HepG2 (cell line): Measurements from ENCODE around the gene MSMP. TPM values are rescaled to one million over a fixed set of nuclear protein-coding genes. Genes with fewer than 3 reads are reported as not detected.

Experiments
- FOXK1 ChIP-seq: sonication (generic); formaldehyde crosslinking; IDR thresholded peaks from 2 replicates; pipeline ENCODE4 v1.4.0; 2020; ENCODE audit warnings: low read depth, missing genetic modification reagents, borderline replicate concordance
- HNRNPK ChIP-seq: fragments of 200-400 bp; formaldehyde crosslinking; IDR thresholded peaks from 2 replicates; pipeline ENCODE4 v1.6.1; 2018; ENCODE audit warnings: low read length, low read depth, moderate library complexity, mild to moderate bottlenecking; ENCODE audit not compliant: poor library complexity, severe bottlenecking
- MAFK ChIP-seq, 2 experiments: IDR thresholded peaks in 1 of 2; conservative IDR thresholded peaks in 1 of 2; 2 replicates each; pipeline ENCODE4 v1.6.1; 2011; ENCODE audit warnings: improper control_type of control experiment in 2 of 2, low read length in 2 of 2
- MAZ ChIP-seq, 2 experiments: sonication (generic) in 1 of 2; formaldehyde crosslinking in 1 of 2; IDR thresholded peaks; 2 replicates each; pipeline versions ENCODE4 v1.5.0 to v1.6.1; 2012 to 2020; ENCODE audit warnings: low read depth in 2 of 2, mild to moderate bottlenecking in 2 of 2, borderline replicate concordance in 1 of 2, improper control_type of control experiment in 1 of 2, low read length in 1 of 2, missing genetic modification reagents in 1 of 2, moderate library complexity in 1 of 2
- NCOA2 ChIP-seq: sonication (generic); formaldehyde crosslinking; IDR thresholded peaks from 2 replicates; pipeline ENCODE4 v1.8.0; 2022; ENCODE audit warnings: inconsistent platforms
- NFATC3 ChIP-seq: sonication (generic); formaldehyde crosslinking; IDR thresholded peaks from 2 replicates; pipeline ENCODE4 v1.5.1; 2020; ENCODE audit warnings: mild to moderate bottlenecking, missing genetic modification reagents
- NFE2L2 ChIP-seq: fragments of 150-350 bp; IDR thresholded peaks from 2 replicates; pipeline ENCODE4 v1.6.1; 2014; ENCODE audit warnings: low read length
- PRMT3 ChIP-seq: sonication (generic); formaldehyde crosslinking; IDR thresholded peaks from 2 replicates; pipeline ENCODE4 v1.8.1; 2022; ENCODE audit warnings: low read depth, mild to moderate bottlenecking, moderate library complexity, missing genetic modification reagents, borderline replicate concordance
- RXRB ChIP-seq: IDR thresholded peaks from 2 replicates; pipeline ENCODE4 v1.6.1; 2016; ENCODE audit warnings: borderline replicate concordance, missing genetic modification reagents, missing compliant biosample characterization
- SMAD9 ChIP-seq: sonication (generic); formaldehyde crosslinking; IDR thresholded peaks from 2 replicates; pipeline ENCODE4 v1.5.1; 2020; ENCODE audit warnings: mild to moderate bottlenecking, missing genetic modification reagents
- ZMAT3 ChIP-seq: sonication (generic); formaldehyde crosslinking; conservative IDR thresholded peaks from 2 replicates; pipeline ENCODE4 v1.7.0; 2021; ENCODE audit warnings: missing genetic modification reagents
- ZNF225 ChIP-seq: sonication (generic); formaldehyde crosslinking; IDR thresholded peaks from 2 replicates; pipeline ENCODE4 v1.4.0; 2020; ENCODE audit warnings: mild to moderate bottlenecking, missing genetic modification reagents
- ZNF263 ChIP-seq: sonication (generic); formaldehyde crosslinking; IDR thresholded peaks from 2 replicates; pipeline ENCODE4 v1.4.0; 2020; ENCODE audit warnings: missing genetic modification reagents
- polyA plus RNA-seq, 8 experiments: library from polyadenylated mRNA; depleted of rRNA in 3 of 8; stranded (reverse) in 7 of 8; unstranded in 1 of 8; fragments of >200 nt; fragmentation: Illumina TruSeq in 4 of 8; extraction: Trizol in 4 of 8; gene quantifications; 2 replicates each; pipeline versions ENCODE4 v1.2.1 to v1.2.3, GENCODE V29; 2011 to 2016; ENCODE audit warnings: low read depth in 4 of 8, missing spikeins in 1 of 8, mixed read lengths in 1 of 8; ENCODE audit not compliant: insufficient read depth in 1 of 8
- total RNA-seq, 5 experiments: library from RNA; depleted of rRNA; stranded (reverse); fragments of >200 nt; fragmentation: Illumina TruSeq; extraction: Trizol; gene quantifications; 2 replicates each; pipeline ENCODE4 v1.2.3, GENCODE V29; 2016; ENCODE audit warnings: low read depth in 1 of 5
- TF ChIP-seq, protein P1 (sequence below): sonication (generic); formaldehyde crosslinking; IDR thresholded peaks from 2 replicates; pipeline ENCODE4 v1.4.0; 2020; ENCODE audit warnings: missing genetic modification reagents
- TF ChIP-seq, protein P2 (sequence below): sonication (generic); formaldehyde crosslinking; IDR thresholded peaks from 2 replicates; pipeline ENCODE4 v1.4.0; 2020; ENCODE audit warnings: missing genetic modification reagents, mild to moderate bottlenecking, borderline replicate concordance
- TF ChIP-seq, protein P3 (sequence below): sonication (generic); formaldehyde crosslinking; conservative IDR thresholded peaks from 2 replicates; pipeline ENCODE4 v1.4.0; 2020; ENCODE audit warnings: mild to moderate bottlenecking, missing genetic modification reagents, moderate library complexity
- TF ChIP-seq, protein P4 (sequence below): sonication (generic); formaldehyde crosslinking; IDR thresholded peaks from 2 replicates; pipeline ENCODE4 v1.5.0; 2020; ENCODE audit warnings: missing genetic modification reagents
- TF ChIP-seq, protein P5 (sequence below): sonication (generic); formaldehyde crosslinking; IDR thresholded peaks from 2 replicates; pipeline ENCODE4 v1.5.1; 2020; ENCODE audit warnings: missing genetic modification reagents, mild to moderate bottlenecking, borderline replicate concordance

The MSMP gene
- total and polyA plus RNA-seq, 2 of the 13 experiments (the other 11 are each of a cell fraction or from before 2014, with no cell fraction given): 0.24 to 0.46 TPM

DNA sequence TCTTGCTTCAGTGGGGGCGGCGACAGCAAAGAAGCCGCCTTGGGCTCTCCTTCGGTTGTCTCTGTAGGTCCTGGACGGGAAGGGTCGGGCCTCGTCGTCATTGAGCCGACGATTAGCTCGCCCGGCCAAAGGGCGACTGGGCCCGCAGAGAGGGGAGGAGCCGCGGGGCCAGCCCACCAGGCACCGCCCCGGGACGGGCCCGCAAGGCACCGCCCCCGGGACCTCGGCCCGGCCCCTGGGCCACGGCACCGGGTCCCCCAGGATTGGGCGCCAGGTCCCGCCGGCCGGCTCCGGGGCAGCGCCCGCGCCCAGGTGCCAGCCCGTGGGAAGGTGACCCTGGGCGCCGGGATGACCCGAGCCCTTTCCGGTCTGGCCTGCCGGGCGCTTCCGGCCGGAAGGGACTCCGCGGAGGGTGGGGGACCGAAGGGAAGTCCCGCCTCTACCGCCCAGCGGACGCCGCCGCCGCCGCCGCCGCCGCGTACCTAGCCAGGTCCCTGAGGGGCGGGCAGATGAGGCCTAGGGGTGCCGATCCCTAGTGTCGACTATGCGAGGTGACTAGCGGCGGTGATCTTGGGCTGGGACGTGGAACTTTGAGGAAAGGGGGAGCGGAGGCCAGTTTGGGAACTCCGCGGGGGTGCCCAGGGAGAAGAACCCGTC, 5.1 kb downstream of the MSMP start, which contains the start of the genes GBA2 and RGP1 (continued):
- TF ChIP-seq, protein P1, sequence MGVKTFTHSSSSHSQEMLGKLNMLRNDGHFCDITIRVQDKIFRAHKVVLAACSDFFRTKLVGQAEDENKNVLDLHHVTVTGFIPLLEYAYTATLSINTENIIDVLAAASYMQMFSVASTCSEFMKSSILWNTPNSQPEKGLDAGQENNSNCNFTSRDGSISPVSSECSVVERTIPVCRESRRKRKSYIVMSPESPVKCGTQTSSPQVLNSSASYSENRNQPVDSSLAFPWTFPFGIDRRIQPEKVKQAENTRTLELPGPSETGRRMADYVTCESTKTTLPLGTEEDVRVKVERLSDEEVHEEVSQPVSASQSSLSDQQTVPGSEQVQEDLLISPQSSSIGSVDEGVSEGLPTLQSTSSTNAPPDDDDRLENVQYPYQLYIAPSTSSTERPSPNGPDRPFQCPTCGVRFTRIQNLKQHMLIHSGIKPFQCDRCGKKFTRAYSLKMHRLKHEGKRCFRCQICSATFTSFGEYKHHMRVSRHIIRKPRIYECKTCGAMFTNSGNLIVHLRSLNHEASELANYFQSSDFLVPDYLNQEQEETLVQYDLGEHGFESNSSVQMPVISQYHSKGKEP (CRISPR knock-in tag): no peak
- TF ChIP-seq NCOA2 (CRISPR knock-in tag) (no peak), SMAD9 (CRISPR knock-in tag) (no peak), RXRB (CRISPR knock-in tag) (0 out of 2 replicates have a peak, but pooled peaks have one; percentile 8), PRMT3 (CRISPR knock-in tag) (no peak), ZMAT3 (CRISPR knock-in tag) (no peak), NFATC3 (CRISPR knock-in tag) (no peak), ZNF263 (CRISPR knock-in tag) (0 out of 2 replicates have a peak, but pooled peaks have one; percentile 14), MAFK (conservative IDR thresholded peaks at IDR 0.05 in 1 of 2, IDR thresholded peaks at IDR 0.05 in 1 of 2; ENCODE audit: low read length in 2 of 2) (no peak), MAZ (IDR thresholded peaks at IDR 0.05; ENCODE audit: borderline replicate concordance, low read depth, low read length) (peak; percentile 39; the same call in 1 of the 2 replicates), MAZ (CRISPR knock-in tag; IDR thresholded peaks at IDR 0.05; ENCODE audit: low read depth) (peak; percentile 87), HNRNPK (peak; percentile 44), FOXK1 (CRISPR knock-in tag) (peak; percentile 44; the same call in 1 of the 2 replicates), NFE2L2 (no peak), ZNF225 (no peak)
- TF ChIP-seq, protein P2, sequence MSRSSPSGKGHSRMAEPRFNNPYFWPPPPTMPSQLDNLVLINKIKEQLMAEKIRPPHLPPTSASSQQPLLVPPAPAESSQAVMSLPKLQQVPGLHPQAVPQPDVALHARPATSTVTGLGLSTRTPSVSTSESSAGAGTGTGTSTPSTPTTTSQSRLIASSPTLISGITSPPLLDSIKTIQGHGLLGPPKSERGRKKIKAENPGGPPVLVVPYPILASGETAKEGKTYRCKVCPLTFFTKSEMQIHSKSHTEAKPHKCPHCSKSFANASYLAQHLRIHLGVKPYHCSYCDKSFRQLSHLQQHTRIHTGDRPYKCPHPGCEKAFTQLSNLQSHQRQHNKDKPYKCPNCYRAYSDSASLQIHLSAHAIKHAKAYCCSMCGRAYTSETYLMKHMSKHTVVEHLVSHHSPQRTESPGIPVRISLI (CRISPR knock-in tag): no peak
- TF ChIP-seq, protein P3, sequence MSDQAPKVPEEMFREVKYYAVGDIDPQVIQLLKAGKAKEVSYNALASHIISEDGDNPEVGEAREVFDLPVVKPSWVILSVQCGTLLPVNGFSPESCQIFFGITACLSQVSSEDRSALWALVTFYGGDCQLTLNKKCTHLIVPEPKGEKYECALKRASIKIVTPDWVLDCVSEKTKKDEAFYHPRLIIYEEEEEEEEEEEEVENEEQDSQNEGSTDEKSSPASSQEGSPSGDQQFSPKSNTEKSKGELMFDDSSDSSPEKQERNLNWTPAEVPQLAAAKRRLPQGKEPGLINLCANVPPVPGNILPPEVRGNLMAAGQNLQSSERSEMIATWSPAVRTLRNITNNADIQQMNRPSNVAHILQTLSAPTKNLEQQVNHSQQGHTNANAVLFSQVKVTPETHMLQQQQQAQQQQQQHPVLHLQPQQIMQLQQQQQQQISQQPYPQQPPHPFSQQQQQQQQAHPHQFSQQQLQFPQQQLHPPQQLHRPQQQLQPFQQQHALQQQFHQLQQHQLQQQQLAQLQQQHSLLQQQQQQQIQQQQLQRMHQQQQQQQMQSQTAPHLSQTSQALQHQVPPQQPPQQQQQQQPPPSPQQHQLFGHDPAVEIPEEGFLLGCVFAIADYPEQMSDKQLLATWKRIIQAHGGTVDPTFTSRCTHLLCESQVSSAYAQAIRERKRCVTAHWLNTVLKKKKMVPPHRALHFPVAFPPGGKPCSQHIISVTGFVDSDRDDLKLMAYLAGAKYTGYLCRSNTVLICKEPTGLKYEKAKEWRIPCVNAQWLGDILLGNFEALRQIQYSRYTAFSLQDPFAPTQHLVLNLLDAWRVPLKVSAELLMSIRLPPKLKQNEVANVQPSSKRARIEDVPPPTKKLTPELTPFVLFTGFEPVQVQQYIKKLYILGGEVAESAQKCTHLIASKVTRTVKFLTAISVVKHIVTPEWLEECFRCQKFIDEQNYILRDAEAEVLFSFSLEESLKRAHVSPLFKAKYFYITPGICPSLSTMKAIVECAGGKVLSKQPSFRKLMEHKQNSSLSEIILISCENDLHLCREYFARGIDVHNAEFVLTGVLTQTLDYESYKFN (CRISPR knock-in tag): 0 out of 2 replicates have a peak, but pooled peaks have one; percentile 1
- TF ChIP-seq, protein P4, sequence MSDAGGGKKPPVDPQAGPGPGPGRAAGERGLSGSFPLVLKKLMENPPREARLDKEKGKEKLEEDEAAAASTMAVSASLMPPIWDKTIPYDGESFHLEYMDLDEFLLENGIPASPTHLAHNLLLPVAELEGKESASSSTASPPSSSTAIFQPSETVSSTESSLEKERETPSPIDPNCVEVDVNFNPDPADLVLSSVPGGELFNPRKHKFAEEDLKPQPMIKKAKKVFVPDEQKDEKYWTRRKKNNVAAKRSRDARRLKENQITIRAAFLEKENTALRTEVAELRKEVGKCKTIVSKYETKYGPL (CRISPR knock-in tag): no peak
- TF ChIP-seq, protein P5, sequence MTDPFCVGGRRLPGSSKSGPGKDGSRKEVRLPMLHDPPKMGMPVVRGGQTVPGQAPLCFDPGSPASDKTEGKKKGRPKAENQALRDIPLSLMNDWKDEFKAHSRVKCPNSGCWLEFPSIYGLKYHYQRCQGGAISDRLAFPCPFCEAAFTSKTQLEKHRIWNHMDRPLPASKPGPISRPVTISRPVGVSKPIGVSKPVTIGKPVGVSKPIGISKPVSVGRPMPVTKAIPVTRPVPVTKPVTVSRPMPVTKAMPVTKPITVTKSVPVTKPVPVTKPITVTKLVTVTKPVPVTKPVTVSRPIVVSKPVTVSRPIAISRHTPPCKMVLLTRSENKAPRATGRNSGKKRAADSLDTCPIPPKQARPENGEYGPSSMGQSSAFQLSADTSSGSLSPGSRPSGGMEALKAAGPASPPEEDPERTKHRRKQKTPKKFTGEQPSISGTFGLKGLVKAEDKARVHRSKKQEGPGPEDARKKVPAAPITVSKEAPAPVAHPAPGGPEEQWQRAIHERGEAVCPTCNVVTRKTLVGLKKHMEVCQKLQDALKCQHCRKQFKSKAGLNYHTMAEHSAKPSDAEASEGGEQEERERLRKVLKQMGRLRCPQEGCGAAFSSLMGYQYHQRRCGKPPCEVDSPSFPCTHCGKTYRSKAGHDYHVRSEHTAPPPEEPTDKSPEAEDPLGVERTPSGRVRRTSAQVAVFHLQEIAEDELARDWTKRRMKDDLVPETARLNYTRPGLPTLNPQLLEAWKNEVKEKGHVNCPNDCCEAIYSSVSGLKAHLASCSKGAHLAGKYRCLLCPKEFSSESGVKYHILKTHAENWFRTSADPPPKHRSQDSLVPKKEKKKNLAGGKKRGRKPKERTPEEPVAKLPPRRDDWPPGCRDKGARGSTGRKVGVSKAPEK (CRISPR knock-in tag): no peak
